Osteoblast (primary cell): ENCODE results near the gene VWA2. TPM values are rescaled to one million over a fixed set of nuclear protein-coding genes. Genes with fewer than 3 reads are reported as not detected.

Source experiments
- DNase-seq: peaks from one replicate; pipeline ENCODE4 v3.0.0; 2011; ENCODE audit warnings: low spot score, mixed read lengths; ENCODE audit not compliant: insufficient read length; ENCODE audit errors: missing footprints
- H2AFZ ChIP-seq: 2 replicates; pipeline ENCODE4 v1.6.0; 2011; ENCODE audit warnings: mild to moderate bottlenecking, low read length
- H3K27ac ChIP-seq: 2 replicates; pipeline ENCODE4 v1.5.1; 2011; ENCODE audit warnings: mild to moderate bottlenecking, low read depth, low read length, moderate library complexity
- H3K27me3 ChIP-seq: 2 replicates; pipeline ENCODE4 v1.6.0; 2012; ENCODE audit warnings: mild to moderate bottlenecking, control low read depth, inconsistent platforms, low read length, moderate library complexity; ENCODE audit not compliant: insufficient read depth
- H3K36me3 ChIP-seq: 2 replicates; pipeline ENCODE4 v1.5.1; 2011; ENCODE audit warnings: mild to moderate bottlenecking, low read length, control low read depth, moderate library complexity; ENCODE audit not compliant: insufficient read depth
- H3K4me1 ChIP-seq: 2 replicates; pipeline ENCODE4 v1.5.1; 2011; ENCODE audit warnings: mild to moderate bottlenecking, low read length, control low read depth, moderate library complexity; ENCODE audit not compliant: insufficient read depth
- H3K4me2 ChIP-seq: 2 replicates; pipeline ENCODE4 v1.6.0; 2011; ENCODE audit warnings: mild to moderate bottlenecking, low read length; ENCODE audit not compliant: insufficient read depth
- H3K4me3 ChIP-seq: fragments of 200-600 bp; sonication (generic); 3 replicates; pipeline ENCODE4 v1.5.1; 2012; ENCODE audit warnings: mild to moderate bottlenecking, low read length, inconsistent platforms; ENCODE audit not compliant: insufficient read depth
- H3K79me2 ChIP-seq: 2 replicates; pipeline ENCODE4 v1.6.0; 2012; ENCODE audit warnings: mild to moderate bottlenecking, low read length, control low read depth, inconsistent platforms; ENCODE audit not compliant: insufficient read depth
- H3K9me3 ChIP-seq: 2 replicates; pipeline ENCODE4 v1.5.1; 2011; ENCODE audit warnings: low read depth, low read length, control low read depth
- H4K20me1 ChIP-seq: 2 replicates; pipeline ENCODE4 v1.6.0; 2012; ENCODE audit warnings: mild to moderate bottlenecking, low read length, control low read depth; ENCODE audit not compliant: insufficient read depth
- total RNA-seq: library from RNA; depleted of rRNA; stranded (reverse); fragments of >200 nt; gene quantifications from 2 replicates; pipeline ENCODE4 v1.2.3, GENCODE V29; 2012
- TF ChIP-seq, protein P1 (sequence below): IDR thresholded peaks from 2 replicates; pipeline ENCODE4 v1.5.1; 2011; ENCODE audit warnings: mild to moderate bottlenecking, low read depth, low read length, moderate library complexity; ENCODE audit errors: extremely low read depth

The VWA2 gene
- total RNA-seq, 1 donor = under 0.01 TPM

DNA sequence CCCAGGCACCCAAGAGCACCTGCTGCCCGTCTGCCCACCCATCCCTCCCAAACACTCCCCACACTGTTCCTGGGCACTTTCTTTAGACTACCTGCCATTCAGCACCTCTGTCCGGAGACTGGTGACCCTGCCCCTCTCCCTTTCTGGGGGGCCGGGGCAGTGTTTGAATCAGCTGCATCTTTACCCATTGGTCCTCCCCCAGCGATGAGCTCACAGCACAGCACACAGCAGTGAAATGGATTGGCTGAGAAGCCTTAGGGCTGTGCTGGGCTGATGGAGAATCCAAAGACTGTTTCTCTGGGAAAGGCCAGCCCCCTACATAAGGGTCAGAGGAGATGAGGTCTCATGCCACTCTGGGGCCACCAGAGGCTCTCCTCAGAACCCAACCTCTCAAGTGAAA, 40.2 kb downstream of the VWA2 start:
- H3K27ac ChIP-seq = no peak overlapping the region
- no peak overlapping the region for H3K4me3 ChIP-seq
- H3K36me3 ChIP-seq = no peaks in the 10 kb centered on the region
- TF ChIP-seq, protein P1, sequence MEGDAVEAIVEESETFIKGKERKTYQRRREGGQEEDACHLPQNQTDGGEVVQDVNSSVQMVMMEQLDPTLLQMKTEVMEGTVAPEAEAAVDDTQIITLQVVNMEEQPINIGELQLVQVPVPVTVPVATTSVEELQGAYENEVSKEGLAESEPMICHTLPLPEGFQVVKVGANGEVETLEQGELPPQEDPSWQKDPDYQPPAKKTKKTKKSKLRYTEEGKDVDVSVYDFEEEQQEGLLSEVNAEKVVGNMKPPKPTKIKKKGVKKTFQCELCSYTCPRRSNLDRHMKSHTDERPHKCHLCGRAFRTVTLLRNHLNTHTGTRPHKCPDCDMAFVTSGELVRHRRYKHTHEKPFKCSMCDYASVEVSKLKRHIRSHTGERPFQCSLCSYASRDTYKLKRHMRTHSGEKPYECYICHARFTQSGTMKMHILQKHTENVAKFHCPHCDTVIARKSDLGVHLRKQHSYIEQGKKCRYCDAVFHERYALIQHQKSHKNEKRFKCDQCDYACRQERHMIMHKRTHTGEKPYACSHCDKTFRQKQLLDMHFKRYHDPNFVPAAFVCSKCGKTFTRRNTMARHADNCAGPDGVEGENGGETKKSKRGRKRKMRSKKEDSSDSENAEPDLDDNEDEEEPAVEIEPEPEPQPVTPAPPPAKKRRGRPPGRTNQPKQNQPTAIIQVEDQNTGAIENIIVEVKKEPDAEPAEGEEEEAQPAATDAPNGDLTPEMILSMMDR = no peak
- H2AFZ ChIP-seq = no peak overlapping the region
- no peaks in the 10 kb centered on the region for H3K4me1 ChIP-seq
- H3K27me3 ChIP-seq = peaks cover 20% of the 10 kb centered on the region
- H4K20me1 ChIP-seq = no peaks in the 10 kb centered on the region
- no peaks in the 10 kb centered on the region for H3K9me3 ChIP-seq
- no peaks in the 10 kb centered on the region for H3K79me2 ChIP-seq
- no peak overlapping the region for H3K4me2 ChIP-seq
- DNase-seq = no peak

DNA sequence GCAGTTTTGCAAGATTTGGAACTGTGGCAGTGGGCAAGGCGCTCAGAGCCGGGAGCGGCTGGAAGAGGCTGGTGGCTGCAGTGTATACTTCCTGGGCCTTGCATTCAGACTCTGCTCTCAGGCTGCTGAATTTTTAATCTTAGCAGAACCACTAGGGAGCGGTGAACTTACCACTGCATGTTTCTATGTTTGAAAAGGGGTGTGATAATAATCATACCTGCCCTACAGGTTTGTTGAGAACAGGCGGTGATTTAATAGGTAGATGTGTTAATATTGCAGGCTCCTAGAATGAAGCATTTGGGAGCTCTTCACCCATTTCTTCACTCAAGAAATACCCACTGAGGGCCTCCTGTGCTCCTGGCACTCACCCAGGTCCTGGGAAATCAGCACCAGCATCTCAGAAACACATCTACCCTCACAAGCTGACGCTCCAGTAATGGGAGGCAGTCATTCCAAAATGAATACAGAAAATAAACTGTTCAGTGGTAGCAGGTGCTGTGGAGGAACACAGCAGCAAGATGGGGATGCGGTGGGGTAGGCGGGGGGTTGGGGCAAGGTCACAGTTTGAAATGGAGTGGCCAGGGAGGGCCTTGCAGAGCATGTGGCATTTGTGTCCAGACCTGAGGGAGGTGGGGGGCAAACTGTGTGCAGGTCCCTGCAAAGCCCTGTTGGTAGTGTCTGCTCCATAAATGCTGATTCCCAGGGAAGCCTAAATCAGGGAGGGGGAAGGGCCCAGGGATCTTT, 41.0 kb downstream of the VWA2 start:
- H3K36me3 ChIP-seq = no peaks in the 10 kb centered on the region
- H2AFZ ChIP-seq = no peak overlapping the region
- H4K20me1 ChIP-seq = no peaks in the 10 kb centered on the region
- no peaks in the 10 kb centered on the region for H3K79me2 ChIP-seq
- no peak overlapping the region for H3K4me2 ChIP-seq
- peaks cover 18% of the 10 kb centered on the region for H3K27me3 ChIP-seq
- no peaks in the 10 kb centered on the region for H3K4me1 ChIP-seq
- no peak overlapping the region for H3K4me3 ChIP-seq
- no peak overlapping the region for H3K27ac ChIP-seq
- TF ChIP-seq, protein P1 = no peak
- H3K9me3 ChIP-seq = no peaks in the 10 kb centered on the region
- DNase-seq = no peak

DNA sequence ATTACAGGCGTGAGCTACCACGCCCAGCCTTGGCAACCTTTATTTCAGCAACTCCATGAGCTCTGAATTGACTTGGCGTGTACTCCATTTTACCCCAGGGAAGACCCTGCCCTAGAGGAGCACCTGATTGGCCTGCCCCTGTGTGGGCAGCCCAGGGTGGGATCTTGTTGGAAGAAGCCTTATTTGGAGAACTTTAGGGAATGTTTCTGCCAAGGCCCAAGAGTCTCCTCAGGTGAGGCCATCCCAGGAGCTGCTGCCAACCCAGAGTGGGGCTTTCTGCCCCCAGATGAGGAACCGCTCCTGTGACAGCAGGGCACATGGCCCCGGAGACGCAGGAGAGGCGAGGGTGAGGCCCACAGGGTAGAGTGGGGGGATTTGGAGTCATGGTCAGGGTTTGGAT, 42.0 kb downstream of the VWA2 start:
- Histone ChIP-seq H4K20me1 (no peaks in the 10 kb centered on the region), H3K27ac (no peak overlapping the region), H3K4me1 (no peaks in the 10 kb centered on the region), H3K79me2 (no peaks in the 10 kb centered on the region), H3K4me3 (no peak overlapping the region), H3K27me3 (peaks cover 15% of the 10 kb centered on the region), H3K36me3 (no peaks in the 10 kb centered on the region), H2AFZ (no peak overlapping the region), H3K4me2 (no peak overlapping the region), H3K9me3 (no peaks in the 10 kb centered on the region)
- DNase-seq = no peak
- TF ChIP-seq, protein P1 = no peak

DNA sequence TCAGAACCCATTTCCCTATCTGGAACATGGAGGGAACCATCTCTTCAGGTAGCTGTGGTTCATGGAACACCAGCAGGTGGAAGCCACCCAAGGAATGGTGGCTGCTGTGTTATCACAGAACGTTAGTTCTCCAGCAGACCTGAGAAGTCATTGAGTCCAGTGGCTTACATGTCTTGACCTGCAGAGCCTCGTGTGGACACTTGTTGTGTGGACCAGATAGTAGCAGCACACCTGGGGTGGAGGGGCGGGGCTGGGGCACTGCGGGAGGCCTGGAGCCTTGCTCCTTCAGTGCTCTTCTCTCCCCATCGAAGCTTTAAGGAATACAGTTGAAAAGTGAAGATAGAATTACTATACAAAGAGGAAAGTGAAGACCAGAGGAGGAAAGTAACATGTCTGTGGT, 42.4 kb downstream of the VWA2 start:
- Histone ChIP-seq H3K36me3 (no peaks in the 10 kb centered on the region), H3K4me3 (no peak overlapping the region), H4K20me1 (no peaks in the 10 kb centered on the region), H3K4me1 (no peaks in the 10 kb centered on the region), H3K27ac (no peak overlapping the region), H3K9me3 (no peaks in the 10 kb centered on the region), H2AFZ (no peak overlapping the region), H3K27me3 (peaks cover 15% of the 10 kb centered on the region), H3K79me2 (no peaks in the 10 kb centered on the region), H3K4me2 (no peak overlapping the region)
- no peak for DNase-seq
- TF ChIP-seq, protein P1 = no peak
